Activated CD8-positive, alpha-beta memory T cell treated with anti-CD3 and anti-CD28 coated beads, Interleukin-2, amount 50 U/mL, for 1 hour (primary cell): ENCODE results near the gene FBXL20.
"Not testable (repeated sequence)": the region's sequence is repeated elsewhere in the genome, so short reads cannot be mapped to it uniquely, and the experiment has no call there.

Experiments used
- DNase-seq: peaks from one replicate; pipeline ENCODE4 v3.0.0-alpha.2; 2020; ENCODE audit errors: extremely low read depth

FBXL20 gene

GRCh38 chr17:39401412-39402243 is at the start of gene FBXL20:
TSS of gene FBXL20 (minus strand) at chr17:39401626. CDS start at chr17:39401402, 224 bp downstream.
- peak; percentile 75 for DNase-seq

GRCh38 chr17:39450847-39451581 is 49.6 kb upstream of the FBXL20 start, which contains the start of gene MED1:
TSS of gene MED1 (minus strand) at chr17:39451263. CDS start at chr17:39451062, 201 bp downstream.
- DNase-seq = peak; percentile 86

GRCh38 chr17:39450051-39450450 is 48.6 kb upstream of the FBXL20 start:
- no peak for DNase-seq

- DNase-seq = no peak
Measured at GRCh38 chr17:39447561-39447960, 46.1 kb upstream of the FBXL20 start.

GRCh38 chr17:39443326-39443725 is 41.9 kb upstream of the FBXL20 start:
- DNase-seq = no peak

GRCh38 chr17:39439868-39440267 is 38.4 kb upstream of the FBXL20 start:
- DNase-seq = not testable (repeated sequence)

GRCh38 chr17:39429600-39429999 is 28.2 kb upstream of the FBXL20 start:
- no peak for DNase-seq

- DNase-seq = no peak
Measured at GRCh38 chr17:39416141-39416540, 14.7 kb upstream of the FBXL20 start.

GRCh38 chr17:39410279-39410678 is 8.9 kb upstream of the FBXL20 start:
- DNase-seq = no peak

- DNase-seq = no peak
Measured at GRCh38 chr17:39408360-39408759, 6.9 kb upstream of the FBXL20 start.

- no peak for DNase-seq
Measured at GRCh38 chr17:39406951-39407350, 5.5 kb upstream of the FBXL20 start.

GRCh38 chr17:39405436-39405835 is 4.0 kb upstream of the FBXL20 start:
- no peak for DNase-seq

GRCh38 chr17:39404542-39405378 is 3.3 kb upstream of the FBXL20 start:
- DNase-seq = no peak

- DNase-seq = no peak
Measured at GRCh38 chr17:39402890-39403605, 1.6 kb upstream of the FBXL20 start.

- DNase-seq = peak; percentile 55
Measured at GRCh38 chr17:39402244-39402889, 941 bp upstream of the FBXL20 start.

GRCh38 chr17:39400547-39401411 is 647 bp downstream of the FBXL20 start:
- DNase-seq = no peak

- no peak for DNase-seq
Measured at GRCh38 chr17:39399791-39400190, 1.6 kb downstream of the FBXL20 start.

- DNase-seq = no peak
Measured at GRCh38 chr17:39393736-39394135, 7.7 kb downstream of the FBXL20 start.

- no peak for DNase-seq
Measured at GRCh38 chr17:39391448-39391847, 10.0 kb downstream of the FBXL20 start.

- no peak for DNase-seq
Measured at GRCh38 chr17:39385040-39385439, 16.4 kb downstream of the FBXL20 start.
